Measurements from ENCODE around the gene GYPC.

GRCh38 chr2:126725580-126725979 is 69.6 kb downstream of the GYPC start:
- TF ChIP-seq CTCF (IDR thresholded peaks at IDR 0.05; ENCODE audit: insufficient read depth, low read length): no peak
- no peak for TF ChIP-seq GABPA (IDR thresholded peaks at IDR 0.05; ENCODE audit: low read depth)
- TF ChIP-seq POLR2AphosphoS5 (IDR thresholded peaks at IDR 0.05; ENCODE audit: low read depth): no peak
